Subcutaneous adipose tissue (tissue), 4 donors: Measurements from ENCODE around the gene CD180. TPM values are rescaled to one million over a fixed set of nuclear protein-coding genes. Genes with fewer than 3 reads are reported as not detected.

Experiments used
- CTCF ChIP-seq: fragments of 450-650 bp; IDR thresholded peaks from one replicate; pipeline ENCODE4 v1.5.1; 2016; ENCODE audit warnings: low read depth, mild to moderate bottlenecking, control low read depth, antibody characterized with exemption, moderate library complexity
- total RNA-seq, 4 donors: library from RNA; depleted of rRNA; stranded (reverse); fragments of >200 nt; gene quantifications; one replicate each; pipeline ENCODE4 v1.1.0, GENCODE V29; 2016

CD180 gene
- total RNA-seq, 4 donors from 2014 or later = 0.75 to 11.0 (median 3.2) TPM

- TF ChIP-seq CTCF = no peak
These were observed 44.2 kb upstream of the CD180 start for GRCh38 chr5:67240846-67241245.

- no peak for TF ChIP-seq CTCF
These were observed 43.5 kb upstream of the CD180 start for GRCh38 chr5:67240065-67240464.

- TF ChIP-seq CTCF = no peak
These were observed 41.6 kb upstream of the CD180 start for GRCh38 chr5:67238191-67238590.

- TF ChIP-seq CTCF = no peak
These were observed 39.0 kb upstream of the CD180 start for GRCh38 chr5:67235399-67236110.

- TF ChIP-seq CTCF = no peak
These were observed 38.1 kb upstream of the CD180 start for GRCh38 chr5:67234671-67235176.

- no peak for TF ChIP-seq CTCF
These were observed 36.5 kb upstream of the CD180 start for GRCh38 chr5:67233075-67233474.

- no peak for TF ChIP-seq CTCF
These were observed 26.6 kb upstream of the CD180 start for GRCh38 chr5:67223211-67223610.
